ENCODE measurements around the gene PNMT.
A peak's percentile ranks its signal among the peaks of the same experiment; 100 is the strongest.

PNMT gene

DNA sequence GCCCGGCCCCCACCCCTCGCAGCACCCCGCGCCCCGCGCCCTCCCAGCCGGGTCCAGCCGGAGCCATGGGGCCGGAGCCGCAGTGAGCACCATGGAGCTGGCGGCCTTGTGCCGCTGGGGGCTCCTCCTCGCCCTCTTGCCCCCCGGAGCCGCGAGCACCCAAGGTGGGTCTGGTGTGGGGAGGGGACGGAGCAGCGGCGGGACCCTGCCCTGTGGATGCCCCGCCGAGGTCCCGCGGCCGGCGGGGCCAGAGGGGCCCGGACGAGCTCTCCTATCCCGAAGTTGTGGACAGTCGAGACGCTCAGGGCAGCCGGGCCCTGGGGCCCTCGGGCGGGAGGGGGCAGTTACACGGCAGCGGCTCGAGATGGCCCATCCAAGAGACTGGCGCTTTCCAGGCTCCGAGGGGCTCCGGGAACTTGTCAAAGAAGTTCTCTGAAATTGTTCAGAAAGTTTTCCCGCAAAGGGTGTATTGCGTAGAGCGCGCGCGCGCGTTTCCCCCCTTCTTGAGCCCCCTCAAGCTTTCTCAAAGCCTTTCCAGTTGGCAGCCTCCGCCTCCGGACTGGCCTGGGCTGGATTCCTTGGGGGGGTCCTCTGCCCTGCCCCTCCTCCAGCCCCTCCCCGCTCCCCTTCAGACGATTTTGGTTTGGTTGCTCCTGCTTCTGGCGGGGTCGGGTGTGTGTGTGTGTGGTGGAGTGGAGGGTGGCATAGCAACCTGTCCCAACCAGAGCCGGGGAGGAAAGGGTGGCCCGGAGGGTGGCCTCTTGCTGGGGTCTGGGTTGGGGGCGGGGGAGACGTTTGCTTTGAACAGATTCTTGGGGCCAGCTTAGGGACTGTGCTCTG, 32.1 kb downstream of the PNMT start:
- DNase-seq (ENCODE audit: low spot score), result peak; percentile 47
- TF ChIP-seq, protein P1, sequence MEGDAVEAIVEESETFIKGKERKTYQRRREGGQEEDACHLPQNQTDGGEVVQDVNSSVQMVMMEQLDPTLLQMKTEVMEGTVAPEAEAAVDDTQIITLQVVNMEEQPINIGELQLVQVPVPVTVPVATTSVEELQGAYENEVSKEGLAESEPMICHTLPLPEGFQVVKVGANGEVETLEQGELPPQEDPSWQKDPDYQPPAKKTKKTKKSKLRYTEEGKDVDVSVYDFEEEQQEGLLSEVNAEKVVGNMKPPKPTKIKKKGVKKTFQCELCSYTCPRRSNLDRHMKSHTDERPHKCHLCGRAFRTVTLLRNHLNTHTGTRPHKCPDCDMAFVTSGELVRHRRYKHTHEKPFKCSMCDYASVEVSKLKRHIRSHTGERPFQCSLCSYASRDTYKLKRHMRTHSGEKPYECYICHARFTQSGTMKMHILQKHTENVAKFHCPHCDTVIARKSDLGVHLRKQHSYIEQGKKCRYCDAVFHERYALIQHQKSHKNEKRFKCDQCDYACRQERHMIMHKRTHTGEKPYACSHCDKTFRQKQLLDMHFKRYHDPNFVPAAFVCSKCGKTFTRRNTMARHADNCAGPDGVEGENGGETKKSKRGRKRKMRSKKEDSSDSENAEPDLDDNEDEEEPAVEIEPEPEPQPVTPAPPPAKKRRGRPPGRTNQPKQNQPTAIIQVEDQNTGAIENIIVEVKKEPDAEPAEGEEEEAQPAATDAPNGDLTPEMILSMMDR (IDR thresholded peaks at IDR 0.05; ENCODE audit: extremely low read depth, missing control alignments), result no peak

DNA sequence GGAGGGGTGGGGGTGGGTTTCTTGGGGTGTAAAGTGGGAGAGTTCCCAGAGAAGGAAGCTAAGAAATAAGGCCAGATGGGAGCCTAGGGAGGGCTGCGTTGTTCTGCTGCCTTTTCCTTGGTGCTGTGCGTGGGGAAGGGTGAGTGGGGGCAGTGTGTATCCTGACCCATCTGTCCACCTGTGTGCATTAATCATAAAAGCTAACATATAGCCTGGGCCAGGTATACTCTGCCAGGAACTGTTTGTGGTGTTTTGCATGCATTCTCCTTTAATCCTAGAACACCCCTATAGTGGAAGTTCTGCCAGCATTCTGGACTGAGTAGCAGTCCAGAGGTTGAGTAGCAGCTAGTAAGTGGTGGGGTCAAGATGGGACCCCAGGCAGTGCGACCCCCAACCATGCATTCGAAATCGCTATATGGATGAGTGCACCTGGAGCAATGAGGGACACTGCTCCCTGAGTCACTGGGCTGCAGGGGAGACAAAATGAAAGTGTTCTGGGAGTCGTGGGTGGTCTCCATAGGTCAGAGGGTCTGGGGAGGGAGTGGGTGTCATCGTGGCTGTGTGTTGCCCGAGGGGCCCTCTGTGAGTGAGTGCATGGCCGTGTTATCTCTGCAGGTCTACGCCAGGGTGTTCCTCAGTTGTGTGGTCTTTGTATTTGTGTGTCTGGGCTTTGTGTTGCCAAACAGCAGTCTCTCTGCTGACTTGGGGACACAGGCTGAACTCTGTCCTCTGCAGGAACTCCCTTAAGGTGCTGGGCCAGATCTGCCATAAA, 32.9 kb downstream of the PNMT start:
- TF ChIP-seq, protein P1 (IDR thresholded peaks at IDR 0.05; ENCODE audit: extremely low read depth, missing control alignments), result no peak
- DNase-seq (ENCODE audit: low spot score), result no peak

DNA sequence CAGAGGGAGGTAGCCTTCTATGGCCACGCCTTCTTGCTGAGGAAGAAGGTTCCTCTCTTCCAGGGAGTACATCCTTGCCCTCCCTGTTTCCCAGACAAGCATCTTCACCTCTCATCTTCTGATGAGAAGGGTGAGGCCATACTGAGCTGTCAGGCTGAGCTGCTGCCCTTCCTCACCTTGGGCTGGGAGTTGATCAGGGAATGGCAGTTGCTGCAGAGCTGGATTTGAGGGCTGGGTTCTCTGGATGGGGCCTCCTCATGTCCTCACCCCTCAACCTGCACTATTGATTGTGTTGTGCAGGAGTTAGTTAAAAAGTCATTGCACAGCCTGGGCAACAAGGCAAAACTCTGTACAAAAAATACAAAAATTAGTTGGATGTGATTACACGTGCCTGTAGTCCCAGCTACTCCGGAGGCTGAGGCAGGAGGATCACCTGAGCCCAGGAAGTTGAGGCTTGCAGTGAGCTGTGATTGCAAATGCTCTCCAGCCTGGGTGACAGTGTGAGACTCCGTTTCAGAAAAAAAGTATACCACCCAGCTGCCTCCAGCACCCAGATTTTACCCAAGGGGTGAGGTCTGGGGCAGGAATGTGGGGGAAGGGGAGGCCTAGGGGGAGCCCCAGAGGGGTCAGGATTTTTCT, 33.6 kb downstream of the PNMT start:
- TF ChIP-seq, protein P1 (IDR thresholded peaks at IDR 0.05; ENCODE audit: extremely low read depth, missing control alignments), result no peak
- DNase-seq (ENCODE audit: low spot score), result no peak

DNA sequence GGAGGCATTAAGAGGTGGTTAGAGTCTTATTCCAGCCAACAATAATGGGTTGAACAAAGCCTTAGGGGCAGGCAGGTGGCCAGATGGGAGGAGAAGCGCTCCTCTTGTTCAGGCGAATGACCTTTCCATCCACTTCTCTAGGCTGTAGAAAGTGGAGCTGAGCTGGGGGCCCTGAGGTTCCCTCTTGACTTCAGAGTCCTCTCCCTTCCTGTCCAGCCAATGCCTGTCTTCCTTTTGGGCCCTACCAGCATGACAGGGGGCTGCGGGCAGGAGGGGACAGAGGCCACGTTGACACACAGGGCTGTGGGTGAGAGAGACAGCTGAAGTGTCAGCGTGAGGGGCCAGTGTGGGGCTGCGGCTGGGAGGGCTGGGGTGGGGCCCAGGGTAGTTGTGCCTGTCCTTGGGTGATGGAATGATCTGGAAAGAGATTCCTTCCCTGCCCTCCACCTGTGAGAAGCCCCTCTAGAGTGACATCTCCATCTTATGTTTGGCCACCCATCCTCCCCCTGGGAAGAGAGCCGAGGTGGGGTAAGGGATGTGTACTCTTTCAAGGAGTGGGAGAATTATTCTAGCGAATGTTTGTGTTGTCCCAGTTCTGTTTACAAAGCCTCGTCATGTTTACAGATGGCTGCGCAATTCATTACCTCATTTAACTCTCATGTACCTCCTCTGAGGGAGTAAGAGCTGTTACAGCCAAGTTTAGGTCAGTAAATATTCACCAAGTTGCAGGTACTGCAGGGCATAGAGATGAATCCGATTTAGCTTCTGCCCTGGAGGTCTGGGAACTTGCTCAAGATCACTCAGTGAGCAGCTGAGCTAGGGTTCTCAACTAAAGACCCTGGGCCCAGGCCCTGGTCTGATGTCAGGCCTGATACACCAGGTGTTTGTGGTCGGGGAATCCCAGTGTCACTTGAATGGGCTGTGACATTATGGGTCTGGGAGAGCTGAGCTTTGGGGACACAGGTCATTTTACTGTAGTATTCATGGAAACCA, 34.9 kb downstream of the PNMT start:
- TF ChIP-seq, protein P1 (IDR thresholded peaks at IDR 0.05; ENCODE audit: extremely low read depth, missing control alignments), result no peak
- DNase-seq (ENCODE audit: low spot score), result peak; percentile 78

DNA sequence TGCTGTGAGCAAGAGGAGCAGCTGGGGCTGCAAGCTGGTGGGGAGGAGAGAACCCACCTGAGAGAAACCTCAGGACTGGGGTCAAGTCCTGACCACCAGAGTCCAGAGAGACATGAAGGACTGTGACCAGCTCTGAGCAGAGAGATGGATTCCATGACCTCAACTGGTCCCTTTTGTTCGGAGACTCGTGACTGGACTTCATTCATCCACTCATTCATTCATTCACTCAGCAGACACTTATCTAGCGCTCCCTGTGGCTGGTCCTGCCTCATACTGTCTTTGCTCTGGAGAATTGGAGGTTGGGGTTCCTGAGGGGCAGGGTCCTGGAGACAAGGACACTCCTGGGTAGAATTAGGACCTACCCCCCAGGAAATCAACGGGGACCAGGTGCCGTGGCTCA, 35.7 kb downstream of the PNMT start:
- DNase-seq (ENCODE audit: low spot score), result no peak
- TF ChIP-seq, protein P1 (IDR thresholded peaks at IDR 0.05; ENCODE audit: extremely low read depth, missing control alignments), result no peak

DNA sequence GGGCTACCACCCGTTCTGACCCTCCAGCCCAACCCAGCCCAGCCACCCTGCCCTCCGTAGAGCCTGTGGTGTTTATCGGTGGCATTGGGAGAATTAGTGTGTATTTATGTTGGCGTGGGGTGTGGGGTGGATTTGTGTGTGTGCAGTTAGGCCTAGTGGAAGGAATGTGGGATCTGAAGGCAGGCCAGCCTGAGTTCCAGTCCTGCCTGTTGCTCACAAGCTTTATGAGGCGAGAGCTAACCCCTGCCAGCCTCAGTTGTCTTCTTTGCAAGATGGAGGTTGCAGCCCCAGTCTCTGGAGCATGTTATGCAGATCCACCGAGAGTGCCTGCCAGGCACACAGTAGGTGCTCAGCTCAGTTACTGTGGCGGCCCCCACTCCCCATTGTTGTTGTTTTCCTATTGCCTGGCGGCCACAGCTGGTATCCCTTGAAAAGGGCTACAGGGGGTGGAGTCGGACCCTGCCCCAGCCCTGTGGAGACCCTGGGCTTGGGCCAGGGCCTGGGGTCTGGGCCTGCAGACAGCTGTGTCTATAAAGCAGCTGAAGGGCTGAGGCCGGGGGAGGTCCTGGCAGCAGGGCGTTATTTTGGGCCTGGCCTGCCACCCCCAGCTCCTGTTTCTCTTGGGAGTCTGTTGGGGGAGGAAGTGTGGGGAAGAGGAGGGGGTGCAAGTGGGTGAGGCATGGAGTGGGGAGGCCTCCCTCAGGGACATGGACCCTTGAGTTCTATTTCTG, 36.7 kb downstream of the PNMT start:
- no peak for DNase-seq (ENCODE audit: low spot score)
- TF ChIP-seq, protein P1 (IDR thresholded peaks at IDR 0.05; ENCODE audit: extremely low read depth, missing control alignments), result no peak
